GM19452 (cell line): ENCODE data around the gene COX8C.

Experiments used
- ATAC-seq: cut with Tn5 transposase; IDR thresholded peaks from one replicate; pipeline ENCODE4 v1.9.1; 2021; ENCODE audit not compliant: unreplicated experiment

Gene COX8C, protein sequence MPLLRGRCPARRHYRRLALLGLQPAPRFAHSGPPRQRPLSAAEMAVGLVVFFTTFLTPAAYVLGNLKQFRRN

GRCh38 chr14:93346926-93347721, at the start of gene COX8C:
COX8C (plus strand) TSS chr14:93347182; CDS start chr14:93347269, 87 bp downstream.
- ATAC-seq, result no peak

DNA sequence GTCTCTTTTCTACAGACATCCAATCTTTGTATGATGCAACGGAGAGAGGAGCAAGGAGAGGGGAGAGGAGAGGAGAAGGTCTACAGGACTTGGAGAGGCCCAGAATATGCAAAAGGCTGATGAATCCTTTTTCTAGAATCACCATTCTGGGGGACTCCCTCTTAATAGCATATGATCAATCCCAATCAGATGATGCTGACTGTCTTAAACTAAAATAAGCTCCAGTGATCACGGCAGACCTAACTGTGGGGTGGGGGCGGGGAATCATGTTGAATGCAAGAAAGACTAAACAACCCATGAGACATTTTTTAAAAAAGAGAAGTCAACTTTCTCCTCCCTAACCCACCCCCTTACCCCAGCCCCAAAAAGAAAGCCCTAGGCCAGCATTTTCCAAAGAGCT, 47.6 kb upstream of the COX8C start:
- ATAC-seq, result no peak

DNA sequence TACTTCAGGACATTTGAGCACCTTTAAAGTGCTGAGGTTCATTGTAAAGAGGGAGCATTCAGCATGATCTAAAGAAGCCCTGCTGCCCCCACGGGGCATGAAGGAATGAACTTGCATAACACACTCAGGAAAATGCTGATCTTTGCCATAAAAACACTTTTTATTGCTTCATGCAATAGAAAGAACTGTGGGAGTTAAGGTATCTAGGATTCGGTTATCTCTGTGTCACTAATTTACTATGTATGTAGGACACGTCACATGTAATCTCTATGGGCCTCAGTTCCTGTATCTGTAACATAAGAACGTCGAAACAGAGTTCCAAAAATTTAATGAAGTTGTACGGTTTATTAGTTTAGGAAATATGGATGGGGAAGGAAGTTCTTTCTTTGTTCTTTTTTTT, 47.1 kb upstream of the COX8C start:
- no peak for ATAC-seq

GRCh38 chr14:93301821-93302447, 45.0 kb upstream of the COX8C start:
- no peak for ATAC-seq

GRCh38 chr14:93302688-93303581, 44.0 kb upstream of the COX8C start:
- ATAC-seq, result no peak

DNA sequence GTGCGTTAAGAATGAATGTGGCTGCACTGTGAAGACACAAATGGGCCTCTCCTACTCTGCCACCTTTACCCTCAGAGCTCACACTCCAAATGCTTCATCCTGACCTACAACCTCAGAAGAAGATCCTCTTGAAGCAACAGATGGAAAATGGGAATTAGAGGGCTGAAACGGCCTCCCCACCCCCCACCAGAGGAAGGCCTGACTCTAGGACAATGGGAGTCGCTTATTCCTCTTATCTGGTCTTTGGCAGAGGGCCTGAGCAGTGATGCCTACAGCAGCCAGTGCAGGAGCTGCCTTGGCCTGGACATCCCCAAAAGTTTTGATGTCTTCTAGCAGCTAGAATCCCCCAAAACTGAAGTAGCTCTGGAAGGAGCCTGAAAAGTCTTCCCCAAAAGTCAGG, 43.3 kb upstream of the COX8C start:
- ATAC-seq, result no peak

GRCh38 chr14:93304771-93305170, 42.2 kb upstream of the COX8C start:
- no peak for ATAC-seq

- no peak for ATAC-seq
Observed at GRCh38 chr14:93305725-93306418, 41.1 kb upstream of the COX8C start.

- no peak for ATAC-seq
Observed at GRCh38 chr14:93306812-93307211, 40.2 kb upstream of the COX8C start.

DNA sequence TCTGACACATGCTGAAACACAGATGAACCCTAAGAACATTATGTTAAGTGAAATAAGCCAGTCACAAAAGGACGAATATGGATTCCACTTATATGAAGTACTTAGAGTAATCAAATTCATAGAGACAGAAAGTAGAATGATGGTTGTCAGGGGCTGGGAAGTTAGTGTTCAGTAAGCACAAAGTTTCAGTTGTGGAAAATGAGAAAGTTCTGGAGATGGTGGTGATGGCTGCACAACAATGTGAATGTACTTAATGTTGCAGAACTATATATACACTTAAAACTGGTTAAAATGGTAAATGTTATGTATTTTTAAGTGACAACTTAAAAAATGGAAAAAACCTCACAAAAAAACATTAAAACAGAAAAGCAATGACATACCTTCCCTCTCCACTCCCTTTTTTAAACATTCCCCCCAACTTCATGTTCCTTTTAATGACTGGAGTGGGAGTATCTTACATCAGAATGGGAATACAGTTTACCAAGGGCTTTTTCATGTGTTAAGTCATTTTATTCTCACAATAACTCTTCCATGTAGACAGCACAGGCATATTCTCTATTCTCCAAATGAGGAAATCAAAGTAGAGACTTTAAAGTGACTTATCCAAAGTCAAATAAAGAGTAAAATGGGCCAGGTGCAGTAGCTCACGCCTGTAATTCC, 38.2 kb upstream of the COX8C start:
- ATAC-seq, result no peak

DNA sequence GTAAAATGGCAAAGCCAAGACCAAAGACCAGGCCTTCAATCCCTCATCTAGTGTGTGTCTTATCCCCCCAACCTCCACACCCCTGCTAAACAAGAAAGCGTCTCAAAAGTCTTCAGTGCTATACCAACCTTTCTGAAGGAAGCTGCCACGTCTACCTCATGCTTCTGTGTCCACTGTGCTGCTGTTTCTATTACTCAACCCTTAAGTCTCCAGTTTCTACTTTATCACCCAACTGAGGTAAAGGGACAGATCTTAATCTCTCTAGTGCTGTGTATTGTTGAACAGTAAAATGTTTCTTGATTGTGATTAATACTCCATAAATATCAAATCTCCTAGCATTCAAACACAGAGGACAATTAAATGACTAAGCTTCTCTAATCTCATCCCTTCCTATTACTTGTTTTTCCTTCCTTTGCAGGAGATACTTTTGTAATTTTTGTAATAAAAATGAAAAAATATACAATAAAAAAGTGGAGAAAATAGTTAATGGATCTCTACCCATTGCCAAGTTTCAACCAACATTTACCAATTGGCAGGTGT, 37.5 kb upstream of the COX8C start:
- no peak for ATAC-seq

GRCh38 chr14:93311082-93311481, 35.9 kb upstream of the COX8C start:
- ATAC-seq, result no peak

DNA sequence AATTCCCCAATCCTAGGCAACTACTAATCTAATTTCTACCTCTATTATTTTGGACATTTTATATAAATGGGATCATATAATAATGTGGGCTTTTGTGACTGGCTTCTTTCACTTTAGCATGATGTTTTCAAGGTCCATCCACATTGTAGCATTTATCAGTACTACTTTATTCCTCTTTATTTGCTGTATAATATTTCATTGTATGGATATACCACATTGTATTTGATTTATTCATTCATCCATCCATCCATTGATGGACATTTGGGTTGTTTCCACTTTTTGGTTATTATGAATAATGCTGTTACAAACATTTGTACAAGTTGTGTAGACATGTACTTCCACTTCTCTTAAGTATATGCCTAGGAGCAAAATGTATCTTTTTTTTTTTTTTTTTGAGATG, 31.4 kb upstream of the COX8C start:
- ATAC-seq, result no peak

DNA sequence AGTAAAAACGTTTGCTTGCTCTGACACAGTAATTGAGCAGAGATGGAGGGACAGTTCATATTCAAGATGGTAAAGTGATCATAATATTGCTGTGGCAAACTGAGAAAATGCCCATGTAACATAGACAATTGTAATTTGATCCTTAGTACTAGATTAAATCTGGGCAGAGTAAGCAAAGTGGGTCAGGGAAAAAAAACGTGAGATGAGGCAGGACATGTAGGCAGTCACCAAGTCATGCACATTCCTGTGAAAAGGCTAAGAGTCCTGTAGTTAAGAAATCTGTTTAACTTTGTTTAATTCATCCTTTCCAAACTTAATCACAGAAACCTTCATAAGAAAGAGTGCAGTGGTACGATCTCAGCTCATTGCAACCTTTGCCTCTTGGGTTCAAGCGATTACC, 30.3 kb upstream of the COX8C start:
- ATAC-seq, result no peak

- ATAC-seq, result no peak
Observed at GRCh38 chr14:93317210-93317874, 29.6 kb upstream of the COX8C start.

DNA sequence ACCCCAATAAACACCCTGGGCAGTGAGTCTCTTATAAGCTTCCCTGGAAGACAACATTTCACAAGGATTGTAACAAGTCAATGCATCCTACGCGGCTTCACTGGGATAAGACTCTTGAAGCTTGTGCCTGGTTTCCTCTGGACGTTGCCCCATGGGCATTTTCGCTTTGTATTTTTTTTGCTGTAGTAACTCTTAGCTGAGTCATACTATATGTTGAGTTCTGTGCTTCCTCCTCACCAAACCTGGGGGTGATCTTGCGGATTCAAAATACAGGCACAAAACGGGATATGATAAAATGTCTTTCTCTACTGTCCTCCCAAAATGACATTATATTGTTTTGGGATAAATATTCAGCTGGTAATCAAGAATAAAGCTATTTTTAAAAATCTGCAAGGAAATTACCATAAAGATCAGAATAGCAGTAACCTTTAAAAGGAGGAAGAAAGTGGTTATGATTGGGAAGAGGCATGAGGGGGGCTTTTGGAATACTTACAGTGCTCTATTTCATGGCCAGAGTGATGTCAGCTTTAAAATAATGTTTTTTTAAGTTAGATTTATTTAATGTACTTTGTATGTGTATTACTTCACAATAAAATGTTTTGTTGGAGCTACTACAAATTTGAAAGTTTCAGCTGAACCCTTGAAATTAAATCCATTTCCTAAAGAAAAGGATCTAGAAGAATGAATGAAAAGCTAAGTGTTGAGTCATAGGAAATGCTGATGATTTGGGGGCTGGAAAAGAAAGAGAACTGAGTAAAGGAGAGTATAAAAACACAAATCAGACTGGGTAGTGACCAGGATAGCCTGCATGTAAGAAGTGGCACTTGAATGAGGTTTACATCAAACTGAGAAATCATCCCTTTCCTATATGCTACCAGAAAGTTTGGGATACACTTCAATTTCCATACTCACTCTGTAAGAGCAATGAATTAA, 28.8 kb upstream of the COX8C start:
- ATAC-seq, result no peak

- ATAC-seq, result no peak
Observed at GRCh38 chr14:93318927-93319326, 28.1 kb upstream of the COX8C start.

DNA sequence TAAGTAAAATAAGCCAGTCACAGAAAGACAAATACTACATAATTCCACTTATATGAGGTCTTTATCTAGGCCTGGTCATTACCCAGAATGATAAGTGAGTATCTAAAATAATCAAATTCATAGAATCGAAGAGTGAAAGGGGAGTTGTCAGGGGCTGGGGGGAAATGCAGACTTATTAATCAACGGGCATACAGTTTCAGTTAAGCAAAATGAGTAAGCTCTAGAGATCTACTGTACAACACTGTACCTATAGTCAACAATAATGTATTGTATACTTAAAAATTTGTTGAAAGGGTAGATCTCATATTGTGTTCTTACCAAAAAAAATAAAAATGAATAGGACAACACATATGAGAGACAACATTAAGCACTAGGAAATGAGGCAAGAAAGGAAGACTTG, 27.5 kb upstream of the COX8C start:
- ATAC-seq, result no peak

GRCh38 chr14:93319958-93320357, 27.0 kb upstream of the COX8C start:
- ATAC-seq, result no peak
